H9 (cell line): ENCODE measurements around the gene KLK10. TPM values are rescaled to one million over a fixed set of nuclear protein-coding genes. Genes with fewer than 3 reads are reported as not detected.

Experiments used
- DNase-seq: peaks from one replicate; pipeline ENCODE4 v3.0.0-alpha.2; 2017
- H2AFZ ChIP-seq: one replicate; pipeline ENCODE4 v1.6.1; 2013; ENCODE audit warnings: mild to moderate bottlenecking, low read length, control low read depth, moderate library complexity
- H2AK5ac ChIP-seq: 2 replicates; pipeline ENCODE4 v1.6.1; 2013; ENCODE audit warnings: low read length, control low read depth, mixed read lengths; ENCODE audit not compliant: insufficient read length
- H2BK120ac ChIP-seq: one replicate; pipeline ENCODE4 v1.6.1; 2013; ENCODE audit warnings: low read depth, mild to moderate bottlenecking, low read length, control low read depth, inconsistent platforms; ENCODE audit not compliant: poor library complexity, severe bottlenecking
- H2BK12ac ChIP-seq: 2 replicates; pipeline ENCODE4 v1.6.1; 2013; ENCODE audit warnings: low read length, control low read depth, mixed read lengths, low read depth; ENCODE audit not compliant: insufficient read length
- H2BK15ac ChIP-seq: 2 replicates; pipeline ENCODE4 v1.6.1; 2013; ENCODE audit warnings: low read depth, low read length, control low read depth
- H2BK20ac ChIP-seq: one replicate; pipeline ENCODE4 v1.6.1; 2013; ENCODE audit warnings: low read depth, mild to moderate bottlenecking, low read length, control low read depth, inconsistent platforms; ENCODE audit not compliant: poor library complexity, severe bottlenecking
- H2BK5ac ChIP-seq: 2 replicates; pipeline ENCODE4 v1.6.1; 2013; ENCODE audit warnings: low read length, control low read depth, mixed read lengths; ENCODE audit not compliant: insufficient read length
- H3K14ac ChIP-seq: 2 replicates; pipeline ENCODE4 v1.6.1; 2013; ENCODE audit warnings: low read length, control low read depth; ENCODE audit not compliant: insufficient read depth
- H3K18ac ChIP-seq: 2 replicates; pipeline ENCODE4 v1.6.1; 2013; ENCODE audit warnings: low read depth, mild to moderate bottlenecking, mixed read lengths, low read length, control low read depth; ENCODE audit not compliant: insufficient read length
- H3K23ac ChIP-seq: 2 replicates; pipeline ENCODE4 v1.6.1; 2013; ENCODE audit warnings: low read length, control low read depth, mixed read lengths, low read depth; ENCODE audit not compliant: insufficient read length
- H3K23me2 ChIP-seq: 2 replicates; pipeline ENCODE4 v1.6.1; 2013; ENCODE audit warnings: low read depth, mild to moderate bottlenecking, mixed read lengths, low read length, control low read depth; ENCODE audit not compliant: insufficient read length, poor library complexity, severe bottlenecking
- H3K27ac ChIP-seq: 2 replicates; pipeline ENCODE4 v1.5.1; 2013; ENCODE audit warnings: low read length, control low read depth, mixed read lengths, low read depth; ENCODE audit not compliant: insufficient read length
- H3K27me3 ChIP-seq: 2 replicates; pipeline ENCODE4 v1.6.1; 2013; ENCODE audit warnings: low read length, control low read depth, inconsistent platforms; ENCODE audit not compliant: insufficient read depth
- H3K4ac ChIP-seq: 2 replicates; pipeline ENCODE4 v1.6.1; 2013; ENCODE audit warnings: low read depth, mild to moderate bottlenecking, control low read depth, inconsistent platforms, low read length, moderate library complexity
- H3K4me1 ChIP-seq: 2 replicates; pipeline ENCODE4 v1.6.1; 2013; ENCODE audit warnings: low read length, control low read depth, inconsistent platforms; ENCODE audit not compliant: insufficient read depth
- H3K4me2 ChIP-seq: 2 replicates; pipeline ENCODE4 v1.6.1; 2013; ENCODE audit warnings: low read length, control low read depth, mixed read lengths; ENCODE audit not compliant: insufficient read length, insufficient read depth
- H3K56ac ChIP-seq: 2 replicates; pipeline ENCODE4 v1.6.1; 2013; ENCODE audit warnings: low read depth, mild to moderate bottlenecking, mixed read lengths, low read length, control low read depth; ENCODE audit not compliant: insufficient read length
- H3K79me1 ChIP-seq: 2 replicates; pipeline ENCODE4 v1.6.1; 2013; ENCODE audit warnings: low read depth, mild to moderate bottlenecking, moderate library complexity, low read length, control low read depth, inconsistent platforms; ENCODE audit not compliant: insufficient read depth, poor library complexity, severe bottlenecking
- H3K79me2 ChIP-seq: 2 replicates; pipeline ENCODE4 v1.6.1; 2013; ENCODE audit warnings: low read length, control low read depth, inconsistent platforms; ENCODE audit not compliant: insufficient read depth
- H3K9ac ChIP-seq: 2 replicates; pipeline ENCODE4 v1.6.1; 2013; ENCODE audit warnings: low read length, control low read depth, mixed read lengths; ENCODE audit not compliant: insufficient read length; ENCODE audit errors: extremely low read depth
- H3K9me3 ChIP-seq: one replicate; pipeline ENCODE4 v1.6.1; 2013; ENCODE audit warnings: low read depth, low read length, inconsistent platforms; ENCODE audit not compliant: control insufficient read depth
- H3T11ph ChIP-seq: one replicate; pipeline ENCODE4 v1.6.1; 2013; ENCODE audit warnings: mild to moderate bottlenecking, low read length, control low read depth, inconsistent platforms
- H4K20me1 ChIP-seq: one replicate; pipeline ENCODE4 v1.6.1; 2013; ENCODE audit not compliant: control insufficient read depth, insufficient read length, insufficient read depth
- H4K5ac ChIP-seq: 2 replicates; pipeline ENCODE4 v1.6.1; 2013; ENCODE audit warnings: low read depth, mild to moderate bottlenecking, mixed read lengths, low read length, control low read depth; ENCODE audit not compliant: insufficient read length
- H4K8ac ChIP-seq: replicated peaks from 2 replicates; pipeline ENCODE4 v1.6.1; 2013; ENCODE audit warnings: low read length, control low read depth, mixed read lengths, low read depth; ENCODE audit not compliant: insufficient read length
- H4K91ac ChIP-seq: 2 replicates; pipeline ENCODE4 v1.6.1; 2013; ENCODE audit warnings: low read depth, mild to moderate bottlenecking, moderate library complexity, mixed read lengths, low read length, control low read depth; ENCODE audit not compliant: insufficient read length
- H3K27ac Mint-ChIP-seq, 3 experiments: 2 replicates in 2 of 3; 3 replicates in 1 of 3; pipeline ENCODE4 v1.8.0; 2020 to 2021; ENCODE audit warnings: mixed read lengths in 3 of 3, mild to moderate bottlenecking in 1 of 3, moderate library complexity in 1 of 3
- H3K27me3 Mint-ChIP-seq: 2 replicates; pipeline ENCODE4 v1.8.0; 2021; ENCODE audit warnings: low read depth, mild to moderate bottlenecking, moderate library complexity, mixed read lengths
- H3K36me3 Mint-ChIP-seq, 3 experiments: 2 replicates in 2 of 3; 3 replicates in 1 of 3; pipeline ENCODE4 v1.8.0; 2020 to 2021; ENCODE audit warnings: low read depth in 3 of 3, mixed read lengths in 3 of 3; ENCODE audit not compliant: insufficient read depth in 1 of 3
- H3K4me1 Mint-ChIP-seq, 2 experiments: 2 replicates each; pipeline ENCODE4 v1.8.0; 2020; ENCODE audit warnings: mixed read lengths in 2 of 2
- H3K4me3 Mint-ChIP-seq, 2 experiments: 2 replicates in 1 of 2; 3 replicates in 1 of 2; pipeline ENCODE4 v1.8.0; 2020 to 2021; ENCODE audit warnings: mild to moderate bottlenecking in 2 of 2, mixed read lengths in 2 of 2, moderate library complexity in 1 of 2
- H3K9me3 Mint-ChIP-seq, 2 experiments: 2 replicates in 1 of 2; 3 replicates in 1 of 2; pipeline ENCODE4 v1.8.0; 2020; ENCODE audit warnings: mild to moderate bottlenecking in 2 of 2, mixed read lengths in 2 of 2, moderate library complexity in 1 of 2
- CTCF ChIP-seq: fragments of 200-600 bp; sonication (generic); conservative IDR thresholded peaks from 3 replicates; pipeline ENCODE4 v1.8.0; 2021; ENCODE audit warnings: antibody characterized with exemption, mild to moderate bottlenecking
- WGBS: extraction: QIAGEN DNeasy Blood & Tissue Kit; methylation state at CpG from one replicate; pipeline ENCODE4 v1.1.7; 2013; ENCODE audit warnings: missing lambda C conversion rate, low lambda C conversion rate, mixed read lengths; ENCODE audit not compliant: insufficient read length; ENCODE audit errors: extremely low coverage; 5-methylcytosine and 5-hydroxymethylcytosine counted together
- total RNA-seq: library from RNA; stranded (reverse); gene quantifications from 2 replicates; pipeline ENCODE4 v1.2.1, GENCODE V29; 2021

The KLK10 gene
- total RNA-seq, 1 experiment from 2014 or later: 1.3 TPM

DNA sequence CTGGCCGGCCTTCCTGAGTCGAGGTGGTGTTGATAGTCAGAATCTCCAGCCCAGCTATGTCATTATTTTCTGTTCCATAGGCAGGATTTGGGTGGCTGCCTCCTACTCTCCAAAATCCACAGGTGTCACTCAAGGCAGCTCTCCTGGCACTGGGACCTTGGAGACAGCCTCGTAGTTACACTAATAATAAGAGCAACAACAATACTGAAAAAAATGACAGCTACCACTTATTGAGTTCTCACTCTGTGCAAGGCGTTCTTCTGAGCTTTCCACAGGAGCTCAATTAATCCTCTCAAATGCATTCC is 27.5 kb upstream of the KLK10 start:
- H3T11ph ChIP-seq: no peak overlapping the region
- no peak overlapping the region for H3K23ac ChIP-seq
- H3K4ac ChIP-seq: no peak overlapping the region
- Mint-ChIP-seq H3K27me3 (no peaks in the 10 kb centered on the region), H3K4me1 (peaks cover 24 to 38% of the 10 kb centered on the region in 2 experiments), H3K27ac (peak overlapping the region; percentile 96 to 98 (median 97)), H3K9me3 (peaks cover 6 to 12% of the 10 kb centered on the region in 2 experiments; a peak in 4 of 5 replicates), H3K4me3 (peak overlapping the region in 1 of 2 experiments; percentile 3; a peak in 1 of 5 replicates), H3K36me3 (peaks cover 2 to 6% (median 5%) of the 10 kb centered on the region in 3 experiments; a peak in 4 of 7 replicates)
- H2BK5ac ChIP-seq: peak overlapping the region; percentile 22
- H4K91ac ChIP-seq: no peak overlapping the region
- H2AFZ ChIP-seq: no peak overlapping the region
- no peak for TF ChIP-seq CTCF
- peak overlapping the region; percentile 52 for H3K4me2 ChIP-seq
- H3K9ac ChIP-seq: no peak overlapping the region
- H2BK12ac ChIP-seq: no peak overlapping the region
- H4K8ac ChIP-seq: no peak overlapping the region
- no peak overlapping the region for H2BK15ac ChIP-seq
- no peak overlapping the region for H3K56ac ChIP-seq
- no peaks in the 10 kb centered on the region for H4K20me1 ChIP-seq
- no peaks in the 10 kb centered on the region for H3K9me3 ChIP-seq
- H3K27ac ChIP-seq: peak overlapping the region; percentile 97
- no CpG with 5 or more reads among the region's 4 CpGs for WGBS
- no peaks in the 10 kb centered on the region for H3K79me1 ChIP-seq
- no peaks in the 10 kb centered on the region for H3K79me2 ChIP-seq
- H4K5ac ChIP-seq: no peak overlapping the region
- no peak for DNase-seq
- H3K14ac ChIP-seq: no peak overlapping the region
- H3K4me1 ChIP-seq: peaks cover 10% of the 10 kb centered on the region
- no peaks in the 10 kb centered on the region for H3K23me2 ChIP-seq
- H3K27me3 ChIP-seq: no peaks in the 10 kb centered on the region
- no peak overlapping the region for H2AK5ac ChIP-seq
- peak overlapping the region; percentile 46 for H3K18ac ChIP-seq
- H2BK120ac ChIP-seq: peak overlapping the region; percentile 26
- H2BK20ac ChIP-seq: no peak overlapping the region
